GM19468 (cell line): ENCODE data around the gene CENPF.

Experiments
- ATAC-seq: cut with Tn5 transposase; IDR thresholded peaks from one replicate; pipeline ENCODE4 v1.9.1; 2021; ENCODE audit warnings: mild to moderate bottlenecking, moderate library complexity, moderate number of reproducible peaks; ENCODE audit not compliant: unreplicated experiment; ENCODE audit errors: extremely low read depth

CENPF gene

DNA sequence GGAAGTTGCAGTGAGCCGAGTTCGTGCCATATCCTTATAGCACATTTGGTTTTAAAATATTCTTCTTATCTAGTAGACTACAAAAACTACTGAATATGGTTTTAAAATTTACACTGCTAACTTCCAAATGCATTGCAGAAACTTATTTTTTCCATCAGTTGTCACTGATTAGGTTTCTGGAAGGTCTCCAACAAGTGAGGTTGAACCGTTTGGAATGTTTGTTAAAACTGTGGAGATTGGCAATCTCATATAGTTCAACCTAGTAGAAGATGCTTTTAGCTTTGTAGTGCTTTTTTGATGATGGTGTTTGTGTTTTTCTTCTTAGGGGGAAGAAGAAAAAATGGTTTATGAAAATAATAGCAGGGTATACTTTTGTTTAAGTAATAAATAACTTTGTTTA is 12.9 kb downstream of the CENPF start:
- no peak for ATAC-seq

DNA sequence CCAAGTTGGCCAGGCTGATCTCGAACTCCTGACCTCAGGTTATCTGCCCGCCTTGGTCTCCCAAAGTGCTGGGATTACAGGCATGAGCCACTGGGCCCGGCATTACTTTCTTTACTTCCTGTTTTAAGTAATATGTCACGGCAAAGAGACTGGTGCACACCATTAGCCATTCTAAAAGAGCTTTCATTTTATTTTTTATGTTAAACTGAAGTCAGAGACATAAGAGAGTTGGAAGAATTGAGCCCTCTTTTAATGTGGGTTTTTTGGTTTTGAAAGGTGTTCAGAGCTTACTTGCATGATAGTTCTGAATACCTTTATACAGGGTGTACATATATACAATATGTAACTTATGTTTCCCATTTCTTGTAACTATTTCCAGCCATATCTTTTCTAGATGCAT is 14.3 kb downstream of the CENPF start:
- ATAC-seq, result no peak

DNA sequence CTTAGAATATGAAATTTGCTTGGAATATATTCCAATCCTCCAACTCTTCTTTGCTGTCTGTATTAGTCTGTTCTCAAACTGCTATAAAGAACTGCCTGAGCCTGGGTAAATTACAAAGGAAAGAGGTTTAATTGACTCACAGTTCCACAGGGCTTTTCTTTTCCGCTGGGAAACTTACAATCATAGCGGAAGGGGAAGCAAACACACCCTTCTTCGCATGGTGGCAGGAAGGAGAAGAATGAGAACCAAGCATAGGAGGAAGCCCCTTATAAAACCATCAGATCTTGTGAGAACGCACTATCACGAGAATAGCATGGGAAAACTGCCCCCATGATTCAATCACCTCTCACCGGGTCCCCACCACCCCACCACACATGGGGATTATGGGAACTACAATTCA is 14.8 kb downstream of the CENPF start:
- ATAC-seq, result no peak

GRCh38 chr1:214621236-214621635 is 18.2 kb downstream of the CENPF start:
- no peak for ATAC-seq

DNA sequence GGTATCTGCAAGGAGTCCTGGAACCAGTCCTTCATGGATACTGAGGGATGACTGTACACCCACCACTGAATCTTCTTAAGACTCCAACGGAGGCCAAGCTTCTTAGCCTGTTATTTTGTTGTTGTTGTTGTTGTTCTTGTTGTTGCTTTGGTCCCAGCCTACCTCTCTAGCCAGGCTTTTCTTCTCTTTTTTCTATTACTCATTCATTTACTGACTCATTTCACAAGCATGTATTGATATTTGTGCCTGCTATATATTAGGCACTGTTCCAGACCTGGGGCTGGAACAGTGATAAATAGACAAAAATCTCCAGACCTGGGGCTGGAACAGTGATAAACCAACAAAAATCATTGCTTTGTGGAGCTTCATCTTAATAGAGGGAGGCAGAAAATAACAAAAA is 20.4 kb downstream of the CENPF start:
- no peak for ATAC-seq

DNA sequence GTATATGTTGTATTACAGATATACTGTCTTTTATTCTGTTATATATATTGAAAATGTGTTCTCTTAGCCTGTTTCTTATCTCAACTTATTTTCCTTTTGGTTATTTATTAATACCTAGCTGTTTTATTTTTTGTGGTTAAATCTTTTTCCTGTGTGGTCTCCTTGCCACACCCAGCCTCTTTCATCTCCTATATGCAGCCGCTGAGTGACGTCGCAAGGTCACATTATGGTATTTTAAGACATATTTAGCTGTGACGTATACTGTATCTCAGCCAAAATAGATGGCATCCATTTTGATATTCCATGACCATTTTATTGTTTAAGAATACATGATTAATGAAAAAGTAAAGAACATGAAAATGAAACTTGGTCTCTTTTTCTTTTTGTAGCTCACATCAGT is 29.1 kb downstream of the CENPF start:
- ATAC-seq, result no peak

- ATAC-seq, result no peak
Observed at GRCh38 chr1:214633686-214634085, 30.7 kb downstream of the CENPF start.

DNA sequence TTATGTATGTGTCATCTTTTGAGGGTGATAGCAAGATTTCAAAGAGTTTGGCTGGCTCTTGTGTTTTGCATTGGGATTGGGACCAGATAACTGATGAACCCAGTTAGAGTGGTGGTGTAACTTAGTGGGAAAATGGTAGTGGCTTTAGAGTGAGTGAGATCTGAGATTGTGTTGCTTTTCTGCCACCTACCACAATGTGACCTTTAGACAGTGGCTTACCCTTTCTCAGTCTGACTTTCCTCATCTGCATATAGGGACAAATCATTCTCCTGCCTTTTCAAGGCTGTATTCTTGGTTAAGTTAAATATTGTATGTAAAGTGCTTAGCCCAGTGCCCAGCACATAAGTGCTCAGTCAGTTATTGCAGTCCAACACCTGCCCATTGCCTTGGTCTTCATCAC is 31.3 kb downstream of the CENPF start:
- no peak for ATAC-seq

DNA sequence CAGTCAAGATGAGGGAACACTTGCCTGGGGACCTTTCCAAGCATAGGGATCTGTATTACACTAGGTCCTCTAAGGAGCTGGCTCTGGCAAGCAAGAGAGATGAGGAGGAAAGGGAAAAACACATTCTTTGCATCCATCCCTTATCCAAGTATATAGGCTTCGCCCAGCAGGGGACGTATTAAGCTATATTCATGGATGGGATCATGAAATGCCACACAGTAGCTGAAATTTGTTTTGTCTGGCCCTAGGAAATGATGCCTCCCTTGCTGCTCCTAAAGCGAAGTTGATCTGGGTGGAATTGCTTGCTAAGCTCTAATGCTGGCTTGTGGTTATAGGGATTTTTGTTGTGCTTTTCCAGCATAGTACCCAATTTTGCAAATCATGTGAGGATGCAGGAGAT is 32.1 kb downstream of the CENPF start:
- ATAC-seq, result no peak

- no peak for ATAC-seq
Observed at GRCh38 chr1:214635506-214635905, 32.5 kb downstream of the CENPF start.

DNA sequence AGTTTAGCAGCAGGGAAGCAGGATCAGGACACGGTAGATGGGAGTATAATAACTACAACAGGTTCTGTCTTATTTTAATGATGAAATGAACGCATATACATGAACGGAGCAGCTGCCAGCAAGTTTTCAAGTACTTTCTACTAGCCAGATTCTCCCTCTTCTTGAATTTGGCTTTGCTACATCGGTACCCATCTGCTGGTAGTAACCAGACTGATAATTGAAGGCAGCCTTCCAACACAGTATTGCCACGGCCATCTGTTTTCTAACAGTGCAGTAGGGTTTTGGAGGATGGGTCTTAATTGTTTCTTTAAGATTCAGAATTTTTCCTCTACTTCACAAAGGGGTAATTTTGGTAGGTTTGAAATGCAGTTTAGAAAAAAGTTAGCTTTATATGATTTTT is 33.4 kb downstream of the CENPF start:
- ATAC-seq, result no peak

GRCh38 chr1:214637125-214637524 is 34.1 kb downstream of the CENPF start:
- no peak for ATAC-seq

GRCh38 chr1:214637722-214638458 is 34.9 kb downstream of the CENPF start:
- no peak for ATAC-seq

- ATAC-seq, result no peak
Observed at GRCh38 chr1:214638459-214638807, 35.4 kb downstream of the CENPF start.

- no peak for ATAC-seq
Observed at GRCh38 chr1:214638997-214639396, 36.0 kb downstream of the CENPF start.

DNA sequence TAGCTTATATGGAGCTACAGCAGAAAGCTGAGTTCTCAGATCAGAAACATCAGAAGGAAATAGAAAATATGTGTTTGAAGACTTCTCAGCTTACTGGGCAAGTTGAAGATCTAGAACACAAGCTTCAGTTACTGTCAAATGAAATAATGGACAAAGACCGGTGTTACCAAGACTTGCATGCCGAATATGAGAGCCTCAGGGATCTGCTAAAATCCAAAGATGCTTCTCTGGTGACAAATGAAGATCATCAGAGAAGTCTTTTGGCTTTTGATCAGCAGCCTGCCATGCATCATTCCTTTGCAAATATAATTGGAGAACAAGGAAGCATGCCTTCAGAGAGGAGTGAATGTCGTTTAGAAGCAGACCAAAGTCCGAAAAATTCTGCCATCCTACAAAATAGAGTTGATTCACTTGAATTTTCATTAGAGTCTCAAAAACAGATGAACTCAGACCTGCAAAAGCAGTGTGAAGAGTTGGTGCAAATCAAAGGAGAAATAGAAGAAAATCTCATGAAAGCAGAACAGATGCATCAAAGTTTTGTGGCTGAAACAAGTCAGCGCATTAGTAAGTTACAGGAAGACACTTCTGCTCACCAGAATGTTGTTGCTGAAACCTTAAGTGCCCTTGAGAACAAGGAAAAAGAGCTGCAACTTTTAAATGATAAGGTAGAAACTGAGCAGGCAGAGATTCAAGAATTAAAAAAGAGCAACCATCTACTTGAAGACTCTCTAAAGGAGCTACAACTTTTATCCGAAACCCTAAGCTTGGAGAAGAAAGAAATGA is 37.6 kb downstream of the CENPF start:
- no peak for ATAC-seq

DNA sequence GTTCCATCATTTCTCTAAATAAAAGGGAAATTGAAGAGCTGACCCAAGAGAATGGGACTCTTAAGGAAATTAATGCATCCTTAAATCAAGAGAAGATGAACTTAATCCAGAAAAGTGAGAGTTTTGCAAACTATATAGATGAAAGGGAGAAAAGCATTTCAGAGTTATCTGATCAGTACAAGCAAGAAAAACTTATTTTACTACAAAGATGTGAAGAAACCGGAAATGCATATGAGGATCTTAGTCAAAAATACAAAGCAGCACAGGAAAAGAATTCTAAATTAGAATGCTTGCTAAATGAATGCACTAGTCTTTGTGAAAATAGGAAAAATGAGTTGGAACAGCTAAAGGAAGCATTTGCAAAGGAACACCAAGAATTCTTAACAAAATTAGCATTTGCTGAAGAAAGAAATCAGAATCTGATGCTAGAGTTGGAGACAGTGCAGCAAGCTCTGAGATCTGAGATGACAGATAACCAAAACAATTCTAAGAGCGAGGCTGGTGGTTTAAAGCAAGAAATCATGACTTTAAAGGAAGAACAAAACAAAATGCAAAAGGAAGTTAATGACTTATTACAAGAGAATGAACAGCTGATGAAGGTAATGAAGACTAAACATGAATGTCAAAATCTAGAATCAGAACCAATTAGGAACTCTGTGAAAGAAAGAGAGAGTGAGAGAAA is 38.4 kb downstream of the CENPF start:
- ATAC-seq, result no peak

- ATAC-seq, result no peak
Observed at GRCh38 chr1:214643030-214643429, 40.0 kb downstream of the CENPF start.

DNA sequence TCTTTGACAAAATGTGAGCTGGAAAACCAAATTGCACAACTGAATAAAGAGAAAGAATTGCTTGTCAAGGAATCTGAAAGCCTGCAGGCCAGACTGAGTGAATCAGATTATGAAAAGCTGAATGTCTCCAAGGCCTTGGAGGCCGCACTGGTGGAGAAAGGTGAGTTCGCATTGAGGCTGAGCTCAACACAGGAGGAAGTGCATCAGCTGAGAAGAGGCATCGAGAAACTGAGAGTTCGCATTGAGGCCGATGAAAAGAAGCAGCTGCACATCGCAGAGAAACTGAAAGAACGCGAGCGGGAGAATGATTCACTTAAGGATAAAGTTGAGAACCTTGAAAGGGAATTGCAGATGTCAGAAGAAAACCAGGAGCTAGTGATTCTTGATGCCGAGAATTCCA is 42.7 kb downstream of the CENPF start:
- ATAC-seq, result no peak

DNA sequence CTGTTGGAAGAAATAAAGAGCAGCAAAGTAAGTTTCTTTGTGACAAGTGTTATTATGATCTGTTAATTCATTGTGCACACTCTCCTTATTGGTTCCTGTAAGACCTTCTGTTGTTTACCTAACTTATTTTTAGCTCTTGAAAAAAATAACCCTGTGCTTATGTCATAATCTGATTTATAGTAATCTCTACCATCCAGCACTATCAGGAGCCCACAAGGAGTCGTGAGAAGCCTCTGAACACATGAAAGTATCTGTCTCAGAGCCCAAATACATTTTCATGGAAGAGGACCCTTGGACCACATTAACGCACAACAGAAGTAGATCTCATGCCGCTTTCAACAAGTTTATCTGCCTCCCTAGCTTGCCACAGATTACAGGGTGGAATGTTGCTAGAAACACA is 45.8 kb downstream of the CENPF start:
- ATAC-seq, result no peak

DNA sequence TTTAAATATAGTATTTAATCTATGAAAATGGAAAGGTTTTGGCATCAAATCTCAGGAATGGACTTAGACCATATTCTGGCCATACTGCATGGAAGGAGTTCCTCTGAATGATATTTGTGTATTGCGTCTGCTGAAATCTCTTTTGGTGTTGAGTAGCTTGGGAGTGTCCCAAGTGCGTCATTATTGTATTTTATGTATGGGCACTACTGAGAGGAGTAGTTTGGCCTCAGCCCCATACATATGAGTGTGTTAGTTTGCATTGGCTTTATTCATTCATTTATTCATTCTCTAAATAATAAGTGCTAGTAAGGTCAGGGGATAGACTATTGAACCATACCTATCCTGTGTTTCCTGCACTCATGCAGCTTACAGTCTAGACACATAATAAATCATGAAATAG is 46.6 kb downstream of the CENPF start:
- no peak for ATAC-seq
